H1 (cell line): ENCODE results near the gene KCNA2. TPM values are rescaled to one million over a fixed set of nuclear protein-coding genes. Genes with fewer than 3 reads are reported as not detected.

Experiments used
- CTCF ChIA-PET: fragments of 300-600 bp; sonication (Branson Sonifier 250); formaldehyde crosslinking; loops from one replicate; lab custom pipeline; 2021; ENCODE audit not compliant: partially characterized antibody; lab: Charles Lee
- POLR2A ChIA-PET: fragments of 300-600 bp; sonication (Branson Sonifier 250); formaldehyde crosslinking; loops from one replicate; lab custom pipeline; 2021; ENCODE audit warnings: inconsistent platforms; ENCODE audit not compliant: partially characterized antibody; lab: Charles Lee
- DNase-seq, 2 experiments: peaks; one replicate each; pipeline versions ENCODE4 v3.0.0 to v3.0.0-alpha.2; 2010 to 2022; ENCODE audit warnings: low spot score in 2 of 2, low read depth in 1 of 2, mixed read lengths in 1 of 2
- FAIRE-seq: peaks from 2 replicates; lab custom pipeline; 2011; peaks lifted over from hg19 to GRCh38; lab: Jason Lieb, UNC
- H2AFZ ChIP-seq: 2 replicates; pipeline ENCODE4 v1.8.1; 2012; ENCODE audit warnings: low read length, inconsistent platforms
- H2AK5ac ChIP-seq: 2 replicates; pipeline ENCODE4 v1.6.1; 2013; ENCODE audit warnings: low read depth, low read length
- H2BK120ac ChIP-seq: replicated peaks from 2 replicates; pipeline ENCODE3; 2013; ENCODE audit warnings: low read depth, low read length, inconsistent platforms
- H2BK12ac ChIP-seq: 2 replicates; pipeline ENCODE4 v1.6.1; 2013; ENCODE audit warnings: low read depth, low read length
- H2BK15ac ChIP-seq: 2 replicates; pipeline ENCODE4 v1.6.1; 2013; ENCODE audit warnings: low read length
- H2BK20ac ChIP-seq: 2 replicates; pipeline ENCODE4 v1.6.1; 2013; ENCODE audit warnings: low read length
- H2BK5ac ChIP-seq: 2 replicates; pipeline ENCODE4 v1.6.1; 2013; ENCODE audit warnings: low read depth, low read length
- H3K14ac ChIP-seq: 2 replicates; pipeline ENCODE4 v1.6.1; 2013; ENCODE audit warnings: inconsistent platforms; ENCODE audit not compliant: insufficient read length
- H3K18ac ChIP-seq: 2 replicates; pipeline ENCODE4 v1.6.1; 2013; ENCODE audit warnings: low read length; ENCODE audit errors: extremely low read depth
- H3K23ac ChIP-seq: 2 replicates; pipeline ENCODE4 v1.6.1; 2013; ENCODE audit warnings: inconsistent platforms; ENCODE audit not compliant: insufficient read length
- H3K23me2 ChIP-seq: 2 replicates; pipeline ENCODE4 v1.6.1; 2013; ENCODE audit warnings: low read depth, low read length
- H3K27ac ChIP-seq: 2 replicates; pipeline ENCODE4 v1.6.1; 2011; ENCODE audit warnings: low read depth, low read length, inconsistent platforms
- H3K27me3 ChIP-seq, 4 experiments: replicated peaks in 1 of 4; 1 replicate in 1 of 4; 2 replicates in 3 of 4; pipeline versions ENCODE4 v1.6.1 to v1.8.1; 2011 to 2013; ENCODE audit warnings: low read length in 3 of 4, mild to moderate bottlenecking in 3 of 4, inconsistent platforms in 2 of 4, mixed read lengths in 2 of 4, moderate library complexity in 1 of 4; ENCODE audit not compliant: control insufficient read depth in 3 of 4, insufficient read depth in 3 of 4; ENCODE audit errors: extremely low read depth in 1 of 4
- H3K36me3 ChIP-seq, 4 experiments: 2 replicates each; pipeline versions ENCODE4 v1.6.1 to v1.8.1; 2011 to 2013; ENCODE audit warnings: mild to moderate bottlenecking in 4 of 4, low read length in 3 of 4, moderate library complexity in 2 of 4, control low read depth in 1 of 4, inconsistent platforms in 1 of 4; ENCODE audit not compliant: insufficient read depth in 4 of 4, control insufficient read depth in 2 of 4
- H3K4ac ChIP-seq: replicated peaks from 2 replicates; pipeline ENCODE3; 2013; ENCODE audit warnings: low read length, low read depth, mixed read lengths, inconsistent platforms; ENCODE audit not compliant: insufficient read length
- H3K4me1 ChIP-seq, 4 experiments: replicated peaks in 1 of 4; 1 replicate in 1 of 4; 2 replicates in 3 of 4; pipeline versions ENCODE4 v1.6.1 to v1.8.1; 2011 to 2013; ENCODE audit warnings: low read length in 3 of 4, inconsistent platforms in 2 of 4, mixed read lengths in 1 of 4; ENCODE audit not compliant: insufficient read depth in 4 of 4, control insufficient read depth in 3 of 4
- H3K4me2 ChIP-seq, 2 experiments: 2 replicates each; pipeline versions ENCODE4 v1.6.1 to v1.8.1; 2011 to 2013; ENCODE audit warnings: low read depth in 2 of 2, low read length in 2 of 2, control low read depth in 1 of 2, inconsistent platforms in 1 of 2, mild to moderate bottlenecking in 1 of 2; ENCODE audit not compliant: insufficient read depth in 1 of 2
- H3K4me3 ChIP-seq, 4 experiments: fragments of 200-600, 300-600 bp in 1 of 4; sonication (generic), shearing (Covaris generic), sonication (Bioruptor Twin) in 1 of 4; 2 replicates each; pipeline versions ENCODE4 v1.5.1 to v1.8.1; 2011 to 2016; ENCODE audit warnings: low read length in 4 of 4, low read depth in 3 of 4, control low read depth in 2 of 4, inconsistent platforms in 2 of 4, mild to moderate bottlenecking in 2 of 4, mixed read lengths in 1 of 4, moderate library complexity in 1 of 4; ENCODE audit not compliant: insufficient read depth in 2 of 4; ENCODE audit errors: extremely low read depth in 1 of 4
- H3K56ac ChIP-seq: replicated peaks from 2 replicates; pipeline ENCODE3; 2013; ENCODE audit warnings: low read depth, mild to moderate bottlenecking, mixed read lengths, low read length, inconsistent platforms; ENCODE audit not compliant: insufficient read length
- H3K79me1 ChIP-seq: 2 replicates; pipeline ENCODE4 v1.6.1; 2013; ENCODE audit warnings: low read depth, low read length, control low read depth
- H3K79me2 ChIP-seq, 2 experiments: 2 replicates each; pipeline versions ENCODE4 v1.6.1 to v1.8.1; 2012 to 2013; ENCODE audit warnings: low read length in 2 of 2, mild to moderate bottlenecking in 2 of 2, inconsistent platforms in 1 of 2; ENCODE audit not compliant: insufficient read depth in 2 of 2, control insufficient read depth in 1 of 2
- H3K9ac ChIP-seq, 4 experiments: replicated peaks in 1 of 4; 1 replicate in 1 of 4; 2 replicates in 3 of 4; pipeline versions ENCODE4 v1.6.1 to v1.8.1; 2011 to 2013; ENCODE audit warnings: low read depth in 3 of 4, low read length in 3 of 4, control low read depth in 2 of 4, mild to moderate bottlenecking in 2 of 4, moderate library complexity in 2 of 4, inconsistent platforms in 1 of 4; ENCODE audit errors: extremely low read depth in 1 of 4
- H3K9me3 ChIP-seq, 2 experiments: 2 replicates each; pipeline versions ENCODE4 v1.6.1 to v1.8.1; 2012 to 2013; ENCODE audit warnings: mild to moderate bottlenecking in 2 of 2, moderate library complexity in 2 of 2, control low read depth in 1 of 2, inconsistent platforms in 1 of 2, low read depth in 1 of 2, low read length in 1 of 2, mixed read lengths in 1 of 2; ENCODE audit not compliant: insufficient read depth in 2 of 2
- H4K20me1 ChIP-seq, 2 experiments: replicated peaks in 1 of 2; 2 replicates each; pipeline versions ENCODE3 to v1.8.1; 2011 to 2013; ENCODE audit warnings: inconsistent platforms in 2 of 2, low read length in 2 of 2, mild to moderate bottlenecking in 1 of 2; ENCODE audit not compliant: insufficient read depth in 2 of 2, control insufficient read depth in 1 of 2
- H4K5ac ChIP-seq: 2 replicates; pipeline ENCODE4 v1.6.1; 2013; ENCODE audit warnings: low read length, low read depth, mixed read lengths, inconsistent platforms; ENCODE audit not compliant: insufficient read length
- H4K8ac ChIP-seq: 2 replicates; pipeline ENCODE4 v1.8.0; 2013; ENCODE audit warnings: mild to moderate bottlenecking, moderate library complexity, low read length, inconsistent platforms; ENCODE audit not compliant: insufficient read depth; ENCODE audit errors: extremely low read depth
- H4K91ac ChIP-seq: replicated peaks from 2 replicates; pipeline ENCODE3; 2013; ENCODE audit warnings: low read length, mixed read lengths, inconsistent platforms; ENCODE audit not compliant: insufficient read length
- CEBPB ChIP-seq: IDR thresholded peaks from 2 replicates; pipeline ENCODE4 v1.6.1; 2012; ENCODE audit warnings: low read depth, low read length
- CHD2 ChIP-seq: IDR thresholded peaks from 2 replicates; pipeline ENCODE4 v1.6.1; 2012; ENCODE audit warnings: low read length, improper control_type of control experiment
- CREB1 ChIP-seq: IDR thresholded peaks from 2 replicates; pipeline ENCODE4 v1.6.1; 2012; ENCODE audit warnings: inconsistent platforms
- EGR1 ChIP-seq: IDR thresholded peaks from 2 replicates; pipeline ENCODE4 v1.6.1; 2011; ENCODE audit warnings: low read depth, low read length, borderline replicate concordance
- KDM5A ChIP-seq: fragments of 200-600 bp; IDR thresholded peaks from 2 replicates; pipeline ENCODE4 v1.7.1; 2012; ENCODE audit warnings: mild to moderate bottlenecking, low read length, inconsistent platforms, mixed read lengths
- NANOG ChIP-seq: IDR thresholded peaks from 2 replicates; pipeline ENCODE4 v1.6.1; 2011; ENCODE audit warnings: low read length, low read depth, mild to moderate bottlenecking, inconsistent platforms; ENCODE audit not compliant: insufficient read depth, poor library complexity, severe bottlenecking
- POU5F1 ChIP-seq: IDR thresholded peaks from 2 replicates; pipeline ENCODE4 v1.6.1; 2011; ENCODE audit warnings: low read depth, mild to moderate bottlenecking, low read length, moderate library complexity
- RAD21 ChIP-seq, 2 experiments: IDR thresholded peaks in 1 of 2; conservative IDR thresholded peaks in 1 of 2; 2 replicates each; pipeline ENCODE4 v1.6.1; 2011; ENCODE audit warnings: low read depth in 2 of 2, low read length in 2 of 2, improper control_type of control experiment in 1 of 2, inconsistent platforms in 1 of 2, mild to moderate bottlenecking in 1 of 2, moderate library complexity in 1 of 2
- RXRA ChIP-seq: IDR thresholded peaks from 2 replicates; pipeline ENCODE4 v1.6.1; 2011; ENCODE audit warnings: low read depth, mild to moderate bottlenecking, low read length, moderate library complexity; ENCODE audit not compliant: insufficient read depth
- SRF ChIP-seq: IDR thresholded peaks from 2 replicates; pipeline ENCODE4 v1.6.1; 2011; ENCODE audit warnings: mild to moderate bottlenecking, low read depth, low read length, moderate library complexity
- WGBS, 2 experiments: shearing (Covaris generic) in 1 of 2; methylation state at CpG; one replicate each; pipeline versions ENCODE4 v1.1.6 to v1.1.7; 2013 to 2015; ENCODE audit warnings: low lambda C conversion rate in 2 of 2, mixed read lengths in 2 of 2, inconsistent platforms in 1 of 2, low coverage in 1 of 2, missing lambda C conversion rate in 1 of 2; ENCODE audit not compliant: insufficient replicate concordance in 2 of 2, insufficient coverage in 1 of 2, insufficient read length in 1 of 2; ENCODE audit errors: extremely low coverage in 1 of 2, missing lambda C conversion rate in 1 of 2; 5-methylcytosine and 5-hydroxymethylcytosine counted together
- polyA plus RNA-seq, 7 experiments: library from polyadenylated mRNA; depleted of rRNA in 3 of 7; stranded (reverse) in 5 of 7; unstranded in 2 of 7; fragments of >200 nt in 5 of 7; fragments of 200-250 nt in 2 of 7; gene quantifications; 1 replicate in 5 of 7; 2 replicates in 1 of 7; 4 replicates in 1 of 7; pipeline versions ENCODE4 v1.2.1 to v1.2.3, GENCODE V29; 2011 to 2013; ENCODE audit warnings: missing spikeins in 2 of 7, mixed read lengths in 2 of 7
- total RNA-seq: library from RNA; stranded (reverse); fragmentation: NEBNext Ultra II Directional; extraction: Animal tissue kit (Norgen Biotek cat#: 25700); gene quantifications from 2 replicates; pipeline ENCODE4 v1.2.1, GENCODE V29; 2021

Gene KCNA2
- total and polyA plus RNA-seq, 2 of the 8 experiments (the other 6 are each of a cell fraction or from before 2014, with no cell fraction given) = 0.26 to 0.78 TPM

GRCh38 chr1:110604586-110605148, 1.5 kb downstream of the KCNA2 start:
- H2BK5ac ChIP-seq = no peak overlapping the region
- H2BK120ac ChIP-seq = no peak overlapping the region
- no peak overlapping the region for H3K4me3 ChIP-seq
- no peaks in the 10 kb centered on the region; a peak in 1 of 8 replicates for H3K36me3 ChIP-seq
- FAIRE-seq = no peak
- ChIA-PET CTCF (interaction anchor here (1.0 to 5.7 kb wide), 15 partner anchors 9 to 180 kb away, joined by 3 to 62 read pairs (median 5); no protein-coding TSS in a partner anchor), POLR2A (no interaction called here)
- H3K56ac ChIP-seq = no peak overlapping the region
- H3K4ac ChIP-seq = no peak overlapping the region
- peaks cover 2 to 3% of the 10 kb centered on the region in 2 experiments for H4K20me1 ChIP-seq
- no peak overlapping the region; the same call in 1 of the 2 replicates for H4K8ac ChIP-seq
- H2BK15ac ChIP-seq = no peak overlapping the region
- peaks cover 5 to 15% (median 10%) of the 10 kb centered on the region in 4 experiments for H3K4me1 ChIP-seq
- no peak overlapping the region for H2BK12ac ChIP-seq
- no peak overlapping the region for H4K5ac ChIP-seq
- H3K4me2 ChIP-seq = no peak overlapping the region; a peak in 1 of 4 replicates
- no peaks in the 10 kb centered on the region for H3K79me1 ChIP-seq
- 87% methylated on average over 9 of the region's 9 CpGs; no CpG with 5 or more reads in 1 of the 2 experiments for WGBS, 2 experiments
- H3K79me2 ChIP-seq = no peaks in the 10 kb centered on the region
- no peak for TF ChIP-seq SRF
- no peak for TF ChIP-seq CHD2
- no peak for TF ChIP-seq RXRA
- TF ChIP-seq KDM5A = no peak
- TF ChIP-seq RAD21 (IDR thresholded peaks at IDR 0.05 in 1 of 2, conservative IDR thresholded peaks at IDR 0.05 in 1 of 2; ENCODE audit: low read depth in 2 of 2, low read length in 2 of 2) = no peak
- no peak for TF ChIP-seq NANOG
- no peak for TF ChIP-seq EGR1
- no peak for TF ChIP-seq CEBPB
- TF ChIP-seq CREB1 = no peak
- TF ChIP-seq POU5F1 = no peak
- H2BK20ac ChIP-seq = no peak overlapping the region
- no peak overlapping the region for H3K27ac ChIP-seq
- H3K9ac ChIP-seq = no peak overlapping the region
- no peak overlapping the region for H3K14ac ChIP-seq
- H2AK5ac ChIP-seq = no peak overlapping the region
- no peak overlapping the region for H3K23ac ChIP-seq
- no peak for DNase-seq
- no peak overlapping the region for H3K18ac ChIP-seq
- peaks cover 11% of the 10 kb centered on the region for H3K23me2 ChIP-seq
- no peak overlapping the region for H4K91ac ChIP-seq
- H3K27me3 ChIP-seq = peaks cover 34 to 64% (median 59%) of the 10 kb centered on the region in 4 experiments
- H3K9me3 ChIP-seq = no peaks in the 10 kb centered on the region
- H2AFZ ChIP-seq = no peak overlapping the region
